ENCODE measurements around the gene PDZD4. TPM values are rescaled to one million over a fixed set of nuclear protein-coding genes. Genes with fewer than 3 reads are reported as not detected.

PDZD4 gene
- polyA plus RNA-seq, 10 donors: 2.6 to 5.5 (median 3.5) TPM

DNA sequence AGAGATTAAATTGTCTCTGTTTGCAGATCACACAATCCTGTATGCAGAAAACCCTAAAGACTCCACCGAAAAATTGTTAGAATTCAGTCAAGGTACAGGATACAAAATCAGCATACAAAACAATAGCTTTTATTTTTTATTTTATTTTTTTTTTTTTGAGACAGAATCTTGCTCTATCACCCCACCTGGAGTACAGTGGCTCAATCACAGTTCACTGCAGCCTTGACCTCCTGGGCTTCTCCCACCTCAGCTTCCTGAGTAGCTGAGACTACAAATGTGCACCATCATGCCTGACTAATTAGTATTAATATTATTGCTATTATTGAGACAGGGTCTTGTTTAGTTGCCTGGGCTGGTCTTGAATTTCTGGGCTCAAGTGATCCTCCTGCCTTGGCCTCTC, 75.2 kb downstream of the PDZD4 start:
- DNase-seq: no peak

Other genes starting within 250 kb of the PDZD4 start
- 10 to 100 TPM; 10.5 to 14.4 (median 11.9) TPM for gene CCNQ, start 231.4 kb downstream of the PDZD4 start, polyA plus RNA-seq (ENCODE audit: insufficient read length in 10 of 10)
- gene DUSP9, start 183.3 kb downstream of the PDZD4 start, polyA plus RNA-seq (ENCODE audit: insufficient read length in 10 of 10): under 1 TPM in 9 of 10 donors, not detected in 1; 0.07 to 0.34 (median 0.19) TPM
- 1 to 10 TPM; 2.9 to 7.8 (median 5.1) TPM for gene PNCK, start 156.7 kb downstream of the PDZD4 start, polyA plus RNA-seq (ENCODE audit: insufficient read length in 10 of 10)
- 10 to 100 TPM; 22.4 to 41.9 (median 35.3) TPM for gene SLC6A8, start 142.6 kb downstream of the PDZD4 start, polyA plus RNA-seq (ENCODE audit: insufficient read length in 10 of 10)
- 10 to 100 TPM; 69.1 to 91.2 (median 73.2) TPM for gene BCAP31, start 106.2 kb downstream of the PDZD4 start, polyA plus RNA-seq (ENCODE audit: insufficient read length in 10 of 10)
- 1 to 10 TPM; 7.0 to 9.9 (median 8.6) TPM for gene ABCD1, start 105.7 kb downstream of the PDZD4 start, polyA plus RNA-seq (ENCODE audit: insufficient read length in 10 of 10)
- gene PLXNB3, start 66.3 kb downstream of the PDZD4 start, polyA plus RNA-seq (ENCODE audit: insufficient read length in 10 of 10): 1 to 10 TPM in 9 of 10 donors, under 1 TPM in 1; 0.97 to 7.8 (median 3.8) TPM
- gene SRPK3, start 49.5 kb downstream of the PDZD4 start, polyA plus RNA-seq (ENCODE audit: insufficient read length in 10 of 10): 100 to 1,000 TPM; 116 to 277 (median 198) TPM
- gene IDH3G, start 36.2 kb downstream of the PDZD4 start, polyA plus RNA-seq (ENCODE audit: insufficient read length in 10 of 10): 10 to 100 TPM; 40.6 to 55.9 (median 44.3) TPM
- 100 to 1,000 TPM; 101 to 153 (median 115) TPM for gene SSR4, start 35.9 kb downstream of the PDZD4 start, polyA plus RNA-seq (ENCODE audit: insufficient read length in 10 of 10)
- gene L1CAM, start 55.6 kb upstream of the PDZD4 start, polyA plus RNA-seq (ENCODE audit: insufficient read length in 10 of 10): 1 to 10 TPM; 1.8 to 7.4 (median 3.0) TPM
- gene AVPR2, start 74.1 kb upstream of the PDZD4 start, polyA plus RNA-seq (ENCODE audit: insufficient read length in 10 of 10): 1 to 10 TPM in 3 of 10 donors, under 1 TPM in 7; 0.48 to 1.2 (median 0.76) TPM
- 10 to 100 TPM; 14.7 to 28.5 (median 19.5) TPM for gene ARHGAP4, start 95.7 kb upstream of the PDZD4 start, polyA plus RNA-seq (ENCODE audit: insufficient read length in 10 of 10)
- 10 to 100 TPM; 58.4 to 69.5 (median 61.9) TPM for gene NAA10, start 104.5 kb upstream of the PDZD4 start, polyA plus RNA-seq (ENCODE audit: insufficient read length in 10 of 10)
- gene RENBP, start 114.1 kb upstream of the PDZD4 start, polyA plus RNA-seq (ENCODE audit: insufficient read length in 10 of 10): 1 to 10 TPM; 1.9 to 6.5 (median 3.0) TPM
- gene HCFC1, start 141.3 kb upstream of the PDZD4 start, polyA plus RNA-seq (ENCODE audit: insufficient read length in 10 of 10): 10 to 100 TPM; 24.8 to 41.3 (median 32.2) TPM
- gene TMEM187, start 142.2 kb upstream of the PDZD4 start, polyA plus RNA-seq (ENCODE audit: insufficient read length in 10 of 10): 1 to 10 TPM; 2.6 to 7.9 (median 5.4) TPM
- 10 to 100 TPM; 32.5 to 61.0 (median 46.7) TPM for gene IRAK1, start 189.4 kb upstream of the PDZD4 start, polyA plus RNA-seq (ENCODE audit: insufficient read length in 10 of 10)